ENCODE data around the gene CCT3.
"Not testable (repeated sequence)": the region's sequence is repeated elsewhere in the genome, so short reads cannot be mapped to it uniquely, and the experiment has no call there.

CCT3 gene

DNA sequence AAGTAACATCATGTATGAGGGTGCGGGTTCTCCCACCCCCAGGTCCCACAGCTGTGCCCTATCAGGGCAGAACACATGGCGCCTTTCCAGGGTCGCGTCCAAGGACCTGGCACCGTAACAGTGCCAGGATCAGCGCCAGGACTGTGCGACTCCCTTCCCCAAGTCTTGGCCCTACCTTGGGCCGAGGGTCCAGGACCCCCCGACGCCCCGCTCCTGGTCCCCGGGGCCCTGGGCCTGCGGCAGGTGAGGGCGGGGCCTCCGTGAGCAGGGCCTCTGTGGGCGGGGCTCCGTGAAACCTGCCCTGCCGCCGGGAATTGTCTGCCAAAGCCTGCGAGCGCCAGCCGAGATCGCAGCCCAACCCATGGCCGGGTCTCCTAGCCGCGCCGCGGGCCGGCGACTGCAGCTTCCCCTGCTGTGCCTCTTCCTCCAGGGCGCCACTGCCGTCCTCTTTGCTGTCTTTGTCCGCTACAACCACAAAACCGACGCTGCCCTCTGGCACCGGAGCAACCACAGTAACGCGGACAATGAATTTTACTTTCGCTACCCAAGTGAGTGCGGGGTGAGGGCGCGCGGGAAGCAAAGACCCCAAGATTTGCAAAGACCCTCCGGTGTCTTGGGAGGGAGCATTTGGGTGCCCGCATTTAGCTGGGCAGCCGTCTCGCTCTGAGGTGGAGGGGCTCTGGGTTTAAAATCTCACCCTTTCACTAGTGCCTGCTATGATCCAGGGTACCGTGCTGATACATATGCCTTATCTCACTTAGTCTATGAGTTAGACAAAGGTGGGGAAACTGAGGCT lies 31.0 kb upstream of the CCT3 start, which contains the start of gene RHBG:
RHBG (plus strand) TSS at position 323 of the 796 bp plus-strand sequence; CDS start at position 362, 39 bp downstream.
- DNase-seq (ENCODE audit: low read depth in 2 of 2): no peak

GRCh38 chr1:156368157-156368658 lies 30.1 kb upstream of the CCT3 start:
- DNase-seq (ENCODE audit: low read depth in 2 of 2): no peak

DNA sequence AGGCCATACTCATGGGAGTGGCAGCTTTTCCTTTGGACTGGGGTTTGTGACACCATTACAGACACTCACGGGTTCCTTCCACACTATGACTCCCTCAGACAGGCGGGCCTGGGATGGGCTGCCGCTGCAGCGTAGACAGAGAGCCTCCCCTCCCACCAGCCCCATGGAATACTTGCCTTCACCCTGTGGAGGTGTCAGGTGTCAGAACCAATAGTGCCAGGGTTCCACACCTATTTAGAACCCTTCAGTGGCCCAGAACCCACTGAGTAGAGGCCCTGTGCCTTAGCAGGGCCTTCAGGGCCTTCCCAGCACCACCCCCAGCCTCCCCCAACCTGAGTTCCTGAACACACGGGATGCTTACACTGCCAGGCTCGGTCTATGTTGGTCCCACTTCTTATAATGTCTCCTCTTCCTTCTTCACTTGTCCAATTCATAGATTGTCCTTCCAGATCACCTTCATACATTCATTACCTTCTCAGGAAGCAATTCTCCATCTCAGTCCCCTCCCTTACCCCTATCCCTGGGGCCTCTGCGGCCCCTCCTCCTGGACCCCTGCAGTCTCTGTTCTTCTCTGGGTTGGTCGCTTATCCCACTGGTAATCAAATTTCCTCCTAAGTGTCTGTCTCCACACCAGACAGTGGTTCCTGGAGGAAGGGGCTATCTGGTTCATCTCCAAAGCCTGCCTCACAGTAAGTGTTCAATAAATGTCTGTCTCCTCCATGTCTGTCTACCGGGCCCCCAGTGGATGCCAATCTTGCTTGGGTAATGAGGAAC lies 29.5 kb upstream of the CCT3 start:
- DNase-seq (ENCODE audit: low read depth in 2 of 2): no peak

DNA sequence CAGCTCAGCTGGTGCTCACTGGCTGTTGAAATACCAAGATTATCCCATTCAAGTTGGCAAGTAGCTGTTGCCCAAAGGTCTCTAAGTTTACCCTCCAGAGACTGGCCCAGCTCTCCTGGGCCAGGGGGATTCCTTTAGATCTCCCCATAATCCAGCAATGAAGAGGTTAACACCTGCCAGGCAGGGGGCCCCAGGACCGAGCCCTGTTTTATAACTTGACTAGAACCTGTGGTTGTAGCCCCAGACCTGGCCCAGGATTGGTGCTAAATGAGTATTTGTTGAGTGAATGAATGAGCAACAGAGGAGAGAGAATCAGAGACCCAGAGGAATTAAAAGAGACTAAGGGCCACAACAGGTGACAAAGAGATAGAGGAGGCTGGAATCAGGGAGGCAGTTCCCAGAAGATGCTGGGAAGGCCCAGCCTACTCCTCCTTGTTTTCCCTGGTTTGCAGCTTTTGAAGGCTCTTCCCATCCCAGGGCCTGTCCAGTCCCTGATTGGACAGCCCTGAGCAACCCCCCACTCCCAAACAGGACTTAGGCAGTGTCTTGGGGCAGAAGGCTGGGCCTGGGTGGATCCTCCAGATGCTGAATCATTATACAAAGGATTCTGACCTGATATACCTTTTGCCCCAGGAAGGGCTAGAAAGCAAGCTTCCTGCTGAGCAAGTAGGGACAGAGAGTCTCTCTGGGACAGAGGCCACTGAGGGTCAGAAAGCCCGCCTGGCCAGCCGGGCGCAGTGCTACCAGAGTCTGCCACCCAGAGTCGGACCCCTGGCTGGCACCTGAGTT lies 28.5 kb upstream of the CCT3 start:
- DNase-seq (ENCODE audit: low read depth in 2 of 2): no peak

DNA sequence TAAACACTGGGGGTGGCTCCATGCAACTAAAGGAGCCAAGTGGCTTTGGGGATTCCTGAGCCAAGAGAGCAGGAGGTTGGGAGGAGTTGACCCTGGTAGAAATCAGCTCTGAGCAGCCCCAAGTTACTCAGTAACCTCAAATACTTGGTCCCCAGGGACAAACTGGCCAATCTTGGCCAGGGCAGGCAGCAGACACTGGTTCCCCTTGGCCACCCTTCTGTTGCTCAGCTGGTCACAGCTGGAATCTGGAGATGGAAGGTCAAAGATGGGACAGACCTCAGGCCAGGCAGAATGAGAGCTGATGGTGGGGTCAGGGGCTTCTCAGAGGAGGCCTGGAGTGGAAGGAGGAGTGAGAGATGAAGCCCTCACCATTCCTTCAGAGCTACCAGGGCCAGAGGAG lies 27.7 kb upstream of the CCT3 start:
- no peak for DNase-seq (ENCODE audit: low read depth in 2 of 2)

- DNase-seq (ENCODE audit: low read depth in 2 of 2): no peak
These were observed 22.4 kb upstream of the CCT3 start for GRCh38 chr1:156360534-156360933.

DNA sequence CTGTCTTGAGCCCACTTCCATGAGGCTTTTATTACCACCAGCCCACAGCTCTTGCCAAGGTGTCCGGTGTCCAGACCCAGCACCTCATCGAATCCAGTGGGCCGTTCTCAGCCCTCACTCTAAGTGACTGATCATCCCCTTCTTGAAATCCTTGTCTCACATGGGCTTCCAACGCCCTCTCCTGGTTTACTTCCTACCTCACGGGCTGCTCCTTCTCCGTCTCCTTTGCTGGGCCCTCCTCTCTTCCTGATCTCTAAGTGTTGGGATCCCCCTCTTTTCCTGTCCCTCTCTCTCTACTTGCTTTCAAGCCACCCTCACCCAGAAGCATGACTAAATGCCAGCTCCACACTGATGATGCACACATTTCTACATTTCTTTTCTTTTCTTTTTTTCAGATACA lies 21.9 kb upstream of the CCT3 start:
- DNase-seq (ENCODE audit: low read depth in 2 of 2): no peak

GRCh38 chr1:156359249-156359648 lies 21.2 kb upstream of the CCT3 start:
- no peak for DNase-seq (ENCODE audit: low read depth in 2 of 2)

DNA sequence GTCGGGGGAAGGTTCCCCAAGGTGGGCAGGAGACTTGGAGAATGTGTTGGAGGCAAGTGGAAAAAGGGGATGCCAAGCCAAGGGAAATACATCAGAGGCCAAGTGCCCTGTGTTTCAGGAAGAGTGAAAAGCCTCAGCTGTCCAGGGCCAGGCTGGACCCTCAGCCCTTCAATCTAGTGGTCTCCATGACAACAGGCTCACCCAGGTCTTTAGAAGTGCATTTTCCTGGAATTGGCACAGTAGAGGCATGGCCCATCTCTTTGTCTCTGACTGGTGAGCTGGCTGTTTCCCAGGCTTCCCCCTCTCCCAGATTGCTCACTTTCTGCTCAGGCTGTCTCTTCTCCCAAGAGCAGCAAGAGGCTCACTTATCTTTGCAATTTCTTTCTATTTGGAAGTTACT lies 20.5 kb upstream of the CCT3 start:
- no peak for DNase-seq (ENCODE audit: low read depth in 2 of 2)

- DNase-seq (ENCODE audit: low read depth in 2 of 2): no peak
These were observed 19.9 kb upstream of the CCT3 start for GRCh38 chr1:156357977-156358376.

GRCh38 chr1:156356875-156357534 lies 18.9 kb upstream of the CCT3 start:
- peak in 1 of 2 donors; percentile 33 for DNase-seq (ENCODE audit: low read depth in 2 of 2)

DNA sequence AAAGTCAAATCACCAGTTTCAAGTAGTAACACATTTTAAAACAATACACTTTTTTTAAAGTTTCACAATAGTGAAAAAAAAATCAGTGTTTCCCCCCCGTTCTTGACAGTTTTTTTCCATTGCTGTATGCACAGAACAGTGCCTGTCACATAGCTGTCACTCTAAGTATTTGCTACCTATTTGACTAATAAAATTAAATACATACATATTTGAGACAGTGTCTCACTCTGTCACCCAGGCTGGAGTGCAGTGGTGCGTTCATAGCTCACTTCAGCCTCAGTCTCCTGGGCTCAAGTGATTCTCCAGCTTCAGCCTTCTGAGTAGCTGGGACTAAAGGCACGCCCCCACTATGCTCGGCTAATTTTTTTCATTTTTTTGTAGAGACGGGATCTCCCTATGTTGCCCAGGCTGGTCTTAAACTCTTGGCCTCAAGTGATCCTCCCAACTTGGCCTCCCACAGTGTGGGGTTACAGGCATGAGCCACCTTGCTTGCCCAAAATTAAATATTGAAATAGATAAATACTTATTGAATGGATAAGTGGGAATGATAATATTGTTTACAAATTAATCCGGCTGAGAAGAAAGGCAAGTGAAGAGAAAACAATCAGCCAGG lies 18.3 kb upstream of the CCT3 start:
- DNase-seq (ENCODE audit: low read depth in 2 of 2): no peak

- DNase-seq (ENCODE audit: low read depth in 2 of 2): not testable (repeated sequence)
These were observed 14.4 kb upstream of the CCT3 start for GRCh38 chr1:156352481-156352880.

- no peak for DNase-seq (ENCODE audit: low read depth in 2 of 2)
These were observed 9.2 kb upstream of the CCT3 start for GRCh38 chr1:156347331-156347730.

DNA sequence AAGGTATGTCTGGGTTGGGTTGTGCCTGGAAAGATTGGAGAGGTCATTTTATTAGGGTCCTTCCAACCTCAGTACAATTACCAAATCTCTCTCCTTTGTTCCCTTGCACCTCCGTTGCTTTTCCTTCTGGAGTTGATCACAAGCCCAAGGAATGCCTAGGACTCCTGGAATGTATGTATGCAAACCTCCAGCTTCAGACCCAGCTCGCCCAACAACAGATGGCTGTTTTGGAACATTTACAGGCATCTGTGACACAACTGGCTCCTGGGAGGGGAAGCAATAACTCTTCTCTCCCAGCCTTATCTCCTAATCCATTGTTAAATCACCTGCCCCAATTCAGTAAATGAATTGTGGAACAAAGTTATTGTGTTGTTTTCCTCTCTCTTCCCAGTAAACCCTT lies 8.5 kb upstream of the CCT3 start:
- no peak for DNase-seq (ENCODE audit: low read depth in 2 of 2)

DNA sequence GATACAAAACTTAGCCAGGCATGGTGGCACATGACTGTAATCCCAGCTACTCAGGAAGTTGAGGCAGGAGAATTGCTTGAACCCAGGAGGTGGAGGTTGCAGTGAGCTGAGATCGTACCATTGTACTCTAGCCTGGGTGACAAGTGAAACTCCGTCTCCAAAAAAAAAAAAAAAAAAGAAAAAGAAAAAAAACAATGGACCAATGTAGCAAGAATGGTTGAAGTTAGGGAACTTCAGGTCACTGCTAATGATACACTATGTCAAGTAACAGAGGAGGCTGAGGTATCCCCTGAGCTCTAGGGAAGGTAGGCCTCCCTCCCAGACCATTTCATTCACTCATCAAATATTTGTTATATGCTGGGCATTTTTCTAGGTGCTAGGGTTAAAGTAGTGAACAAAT lies 7.9 kb upstream of the CCT3 start:
- DNase-seq (ENCODE audit: low read depth in 2 of 2): not testable (repeated sequence)

GRCh38 chr1:156344409-156344808 lies 6.3 kb upstream of the CCT3 start:
- no peak for DNase-seq (ENCODE audit: low read depth in 2 of 2)

DNA sequence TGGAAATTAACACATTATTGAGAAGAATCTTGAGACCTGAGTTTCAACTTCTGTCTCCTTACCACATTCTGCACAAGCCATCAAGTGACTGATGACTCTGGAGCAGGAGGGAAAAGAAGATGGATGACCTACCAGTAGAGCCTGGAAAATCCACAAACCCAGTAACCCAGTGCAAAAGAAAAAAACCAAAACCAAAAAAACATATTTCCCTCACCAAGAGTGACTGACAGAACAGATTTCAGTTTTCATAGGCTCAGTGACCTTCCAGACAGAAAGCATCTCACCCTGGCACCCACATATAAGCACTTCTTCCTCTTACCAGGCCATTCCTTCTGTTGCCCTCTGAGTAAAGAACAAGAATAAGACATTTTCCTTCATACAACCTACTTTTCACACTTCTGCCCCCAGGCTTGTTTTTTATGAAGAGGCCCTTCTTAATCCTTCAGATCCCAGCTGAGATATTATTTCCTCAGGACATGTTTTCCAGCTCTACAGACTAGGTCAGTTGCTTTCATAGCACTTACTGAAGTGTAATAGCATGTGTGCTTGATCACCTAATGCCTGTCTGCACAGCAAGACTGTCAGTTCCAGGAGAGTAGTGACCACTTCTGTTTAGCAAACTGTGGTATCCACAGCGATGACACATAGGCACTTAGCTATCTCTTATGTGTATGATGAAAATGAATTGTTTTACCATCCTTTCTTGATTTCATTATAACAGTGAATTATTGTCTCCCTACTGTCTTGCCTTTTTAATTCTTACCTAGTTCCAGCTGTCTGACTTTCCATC lies 4.3 kb upstream of the CCT3 start:
- DNase-seq (ENCODE audit: low read depth in 2 of 2): no peak

DNA sequence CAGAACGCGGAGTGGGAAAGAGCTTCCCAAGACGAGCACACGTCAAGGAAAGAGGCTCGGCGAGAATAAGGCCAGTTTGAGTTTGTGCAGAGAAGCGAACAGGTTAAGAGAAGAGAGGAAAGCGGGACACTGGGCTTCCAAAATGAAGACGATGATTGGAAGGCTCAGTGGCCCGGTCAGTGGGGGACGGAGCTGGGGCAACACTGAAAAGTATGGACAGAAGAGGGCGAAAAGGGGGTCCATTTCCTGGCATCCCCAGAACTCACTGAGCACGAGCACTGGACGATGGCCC lies 258 bp downstream of the CCT3 start:
- DNase-seq (ENCODE audit: low read depth in 2 of 2): peak in 1 of 2 donors; percentile 15

DNA sequence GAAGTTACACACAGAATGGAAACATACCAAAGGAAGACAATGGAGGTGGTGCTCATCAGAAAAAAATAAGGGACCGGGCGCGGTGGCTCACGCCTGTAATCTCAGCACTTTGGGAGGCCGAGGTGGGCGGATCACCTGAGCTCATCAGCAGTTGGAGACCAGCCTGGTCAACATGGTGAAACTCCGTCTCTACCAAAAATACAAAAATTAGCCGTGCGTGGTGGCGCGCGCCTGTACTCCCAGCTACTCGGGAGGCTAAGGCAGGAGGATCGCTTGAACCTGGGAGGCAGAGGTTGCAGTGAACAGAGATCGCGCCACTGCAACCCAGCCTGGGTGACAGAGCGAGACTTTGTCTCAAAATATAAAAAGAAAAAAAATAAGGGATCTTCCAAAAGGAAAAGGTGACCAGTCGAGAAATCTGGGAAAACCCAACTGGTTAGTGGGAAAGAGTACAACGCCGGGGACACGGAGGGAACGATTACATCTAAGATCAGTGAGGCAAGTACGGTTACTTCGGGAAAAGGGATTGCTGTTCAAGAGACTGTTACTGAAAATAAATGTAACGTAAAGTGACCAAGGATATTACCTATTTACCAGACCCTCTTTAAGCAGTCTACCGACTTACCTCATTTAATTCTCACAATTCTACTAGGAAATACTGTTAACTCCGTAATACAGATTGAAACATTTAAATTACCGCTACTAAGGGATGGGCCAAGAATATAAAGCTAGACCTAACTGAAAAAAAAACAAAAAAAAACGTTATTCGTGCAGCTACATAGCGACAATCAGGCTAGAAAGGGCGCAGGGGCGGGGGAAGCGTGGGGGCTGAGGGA lies 822 bp downstream of the CCT3 start:
- DNase-seq (ENCODE audit: low read depth in 2 of 2): no peak
